H9 (cell line): ENCODE data around the gene STX8. TPM values are rescaled to one million over a fixed set of nuclear protein-coding genes. Genes with fewer than 3 reads are reported as not detected.

Experiments used
- DNase-seq: peaks from one replicate; pipeline ENCODE4 v3.0.0-alpha.2; 2017
- H2AFZ ChIP-seq: one replicate; pipeline ENCODE4 v1.6.1; 2013; ENCODE audit warnings: mild to moderate bottlenecking, low read length, control low read depth, moderate library complexity
- H2AK5ac ChIP-seq: 2 replicates; pipeline ENCODE4 v1.6.1; 2013; ENCODE audit warnings: low read length, control low read depth, mixed read lengths; ENCODE audit not compliant: insufficient read length
- H2BK120ac ChIP-seq: one replicate; pipeline ENCODE4 v1.6.1; 2013; ENCODE audit warnings: low read depth, mild to moderate bottlenecking, low read length, control low read depth, inconsistent platforms; ENCODE audit not compliant: poor library complexity, severe bottlenecking
- H2BK12ac ChIP-seq: 2 replicates; pipeline ENCODE4 v1.6.1; 2013; ENCODE audit warnings: low read length, control low read depth, mixed read lengths, low read depth; ENCODE audit not compliant: insufficient read length
- H2BK15ac ChIP-seq: 2 replicates; pipeline ENCODE4 v1.6.1; 2013; ENCODE audit warnings: low read depth, low read length, control low read depth
- H2BK20ac ChIP-seq: one replicate; pipeline ENCODE4 v1.6.1; 2013; ENCODE audit warnings: low read depth, mild to moderate bottlenecking, low read length, control low read depth, inconsistent platforms; ENCODE audit not compliant: poor library complexity, severe bottlenecking
- H2BK5ac ChIP-seq: 2 replicates; pipeline ENCODE4 v1.6.1; 2013; ENCODE audit warnings: low read length, control low read depth, mixed read lengths; ENCODE audit not compliant: insufficient read length
- H3K14ac ChIP-seq: 2 replicates; pipeline ENCODE4 v1.6.1; 2013; ENCODE audit warnings: low read length, control low read depth; ENCODE audit not compliant: insufficient read depth
- H3K18ac ChIP-seq: 2 replicates; pipeline ENCODE4 v1.6.1; 2013; ENCODE audit warnings: low read depth, mild to moderate bottlenecking, mixed read lengths, low read length, control low read depth; ENCODE audit not compliant: insufficient read length
- H3K23ac ChIP-seq: 2 replicates; pipeline ENCODE4 v1.6.1; 2013; ENCODE audit warnings: low read length, control low read depth, mixed read lengths, low read depth; ENCODE audit not compliant: insufficient read length
- H3K23me2 ChIP-seq: 2 replicates; pipeline ENCODE4 v1.6.1; 2013; ENCODE audit warnings: low read depth, mild to moderate bottlenecking, mixed read lengths, low read length, control low read depth; ENCODE audit not compliant: insufficient read length, poor library complexity, severe bottlenecking
- H3K27ac ChIP-seq: 2 replicates; pipeline ENCODE4 v1.5.1; 2013; ENCODE audit warnings: low read length, control low read depth, mixed read lengths, low read depth; ENCODE audit not compliant: insufficient read length
- H3K27me3 ChIP-seq: 2 replicates; pipeline ENCODE4 v1.6.1; 2013; ENCODE audit warnings: low read length, control low read depth, inconsistent platforms; ENCODE audit not compliant: insufficient read depth
- H3K4ac ChIP-seq: 2 replicates; pipeline ENCODE4 v1.6.1; 2013; ENCODE audit warnings: low read depth, mild to moderate bottlenecking, control low read depth, inconsistent platforms, low read length, moderate library complexity
- H3K4me1 ChIP-seq: 2 replicates; pipeline ENCODE4 v1.6.1; 2013; ENCODE audit warnings: low read length, control low read depth, inconsistent platforms; ENCODE audit not compliant: insufficient read depth
- H3K4me2 ChIP-seq: 2 replicates; pipeline ENCODE4 v1.6.1; 2013; ENCODE audit warnings: low read length, control low read depth, mixed read lengths; ENCODE audit not compliant: insufficient read length, insufficient read depth
- H3K56ac ChIP-seq: 2 replicates; pipeline ENCODE4 v1.6.1; 2013; ENCODE audit warnings: low read depth, mild to moderate bottlenecking, mixed read lengths, low read length, control low read depth; ENCODE audit not compliant: insufficient read length
- H3K79me1 ChIP-seq: 2 replicates; pipeline ENCODE4 v1.6.1; 2013; ENCODE audit warnings: low read depth, mild to moderate bottlenecking, moderate library complexity, low read length, control low read depth, inconsistent platforms; ENCODE audit not compliant: insufficient read depth, poor library complexity, severe bottlenecking
- H3K79me2 ChIP-seq: 2 replicates; pipeline ENCODE4 v1.6.1; 2013; ENCODE audit warnings: low read length, control low read depth, inconsistent platforms; ENCODE audit not compliant: insufficient read depth
- H3K9ac ChIP-seq: 2 replicates; pipeline ENCODE4 v1.6.1; 2013; ENCODE audit warnings: low read length, control low read depth, mixed read lengths; ENCODE audit not compliant: insufficient read length; ENCODE audit errors: extremely low read depth
- H3K9me3 ChIP-seq: one replicate; pipeline ENCODE4 v1.6.1; 2013; ENCODE audit warnings: low read depth, low read length, inconsistent platforms; ENCODE audit not compliant: control insufficient read depth
- H3T11ph ChIP-seq: one replicate; pipeline ENCODE4 v1.6.1; 2013; ENCODE audit warnings: mild to moderate bottlenecking, low read length, control low read depth, inconsistent platforms
- H4K20me1 ChIP-seq: one replicate; pipeline ENCODE4 v1.6.1; 2013; ENCODE audit not compliant: control insufficient read depth, insufficient read length, insufficient read depth
- H4K5ac ChIP-seq: 2 replicates; pipeline ENCODE4 v1.6.1; 2013; ENCODE audit warnings: low read depth, mild to moderate bottlenecking, mixed read lengths, low read length, control low read depth; ENCODE audit not compliant: insufficient read length
- H4K8ac ChIP-seq: replicated peaks from 2 replicates; pipeline ENCODE4 v1.6.1; 2013; ENCODE audit warnings: low read length, control low read depth, mixed read lengths, low read depth; ENCODE audit not compliant: insufficient read length
- H4K91ac ChIP-seq: 2 replicates; pipeline ENCODE4 v1.6.1; 2013; ENCODE audit warnings: low read depth, mild to moderate bottlenecking, moderate library complexity, mixed read lengths, low read length, control low read depth; ENCODE audit not compliant: insufficient read length
- H3K27ac Mint-ChIP-seq, 3 experiments: 2 replicates in 2 of 3; 3 replicates in 1 of 3; pipeline ENCODE4 v1.8.0; 2020 to 2021; ENCODE audit warnings: mixed read lengths in 3 of 3, mild to moderate bottlenecking in 1 of 3, moderate library complexity in 1 of 3
- H3K27me3 Mint-ChIP-seq: 2 replicates; pipeline ENCODE4 v1.8.0; 2021; ENCODE audit warnings: low read depth, mild to moderate bottlenecking, moderate library complexity, mixed read lengths
- H3K36me3 Mint-ChIP-seq, 3 experiments: 2 replicates in 2 of 3; 3 replicates in 1 of 3; pipeline ENCODE4 v1.8.0; 2020 to 2021; ENCODE audit warnings: low read depth in 3 of 3, mixed read lengths in 3 of 3; ENCODE audit not compliant: insufficient read depth in 1 of 3
- H3K4me1 Mint-ChIP-seq, 2 experiments: 2 replicates each; pipeline ENCODE4 v1.8.0; 2020; ENCODE audit warnings: mixed read lengths in 2 of 2
- H3K4me3 Mint-ChIP-seq, 2 experiments: 2 replicates in 1 of 2; 3 replicates in 1 of 2; pipeline ENCODE4 v1.8.0; 2020 to 2021; ENCODE audit warnings: mild to moderate bottlenecking in 2 of 2, mixed read lengths in 2 of 2, moderate library complexity in 1 of 2
- H3K9me3 Mint-ChIP-seq, 2 experiments: 2 replicates in 1 of 2; 3 replicates in 1 of 2; pipeline ENCODE4 v1.8.0; 2020; ENCODE audit warnings: mild to moderate bottlenecking in 2 of 2, mixed read lengths in 2 of 2, moderate library complexity in 1 of 2
- CTCF ChIP-seq: fragments of 200-600 bp; sonication (generic); conservative IDR thresholded peaks from 3 replicates; pipeline ENCODE4 v1.8.0; 2021; ENCODE audit warnings: antibody characterized with exemption, mild to moderate bottlenecking
- WGBS: extraction: QIAGEN DNeasy Blood & Tissue Kit; methylation state at CpG from one replicate; pipeline ENCODE4 v1.1.7; 2013; ENCODE audit warnings: missing lambda C conversion rate, low lambda C conversion rate, mixed read lengths; ENCODE audit not compliant: insufficient read length; ENCODE audit errors: extremely low coverage; 5-methylcytosine and 5-hydroxymethylcytosine counted together
- total RNA-seq: library from RNA; stranded (reverse); gene quantifications from 2 replicates; pipeline ENCODE4 v1.2.1, GENCODE V29; 2021

Gene STX8
- total RNA-seq, 1 experiment from 2014 or later = 55.1 TPM

- no peak overlapping the region for H2BK20ac ChIP-seq
- H3K18ac ChIP-seq = no peak overlapping the region
- H3K23me2 ChIP-seq = no peaks in the 10 kb centered on the region
- no peak overlapping the region for H3K56ac ChIP-seq
- TF ChIP-seq CTCF = no peak
- H4K5ac ChIP-seq = no peak overlapping the region
- no peaks in the 10 kb centered on the region for H3K9me3 ChIP-seq
- H4K91ac ChIP-seq = no peak overlapping the region
- H2AFZ ChIP-seq = no peak overlapping the region
- H2AK5ac ChIP-seq = no peak overlapping the region
- no peak for DNase-seq
- no peak overlapping the region for H2BK15ac ChIP-seq
- Mint-ChIP-seq H3K27me3 (no peaks in the 10 kb centered on the region), H3K4me1 (no peaks in the 10 kb centered on the region), H3K27ac (no peak overlapping the region; a peak in 1 of 7 replicates), H3K4me3 (no peak overlapping the region), H3K36me3 (no peaks in the 10 kb centered on the region; a peak in 2 of 7 replicates), H3K9me3 (no peaks in the 10 kb centered on the region)
- no peak overlapping the region for H2BK120ac ChIP-seq
- no peaks in the 10 kb centered on the region for H4K20me1 ChIP-seq
- no peak overlapping the region for H3K27ac ChIP-seq
- no peaks in the 10 kb centered on the region for H3K79me2 ChIP-seq
- no peak overlapping the region for H3K14ac ChIP-seq
- no peak overlapping the region for H2BK5ac ChIP-seq
- no peak overlapping the region for H3K9ac ChIP-seq
- H3K23ac ChIP-seq = no peak overlapping the region
- H3K4me2 ChIP-seq = no peak overlapping the region
- H3K79me1 ChIP-seq = no peaks in the 10 kb centered on the region
- no peak overlapping the region for H3T11ph ChIP-seq
- WGBS = no CpG with 5 or more reads among the region's 5 CpGs
- H2BK12ac ChIP-seq = no peak overlapping the region
- no peak overlapping the region for H4K8ac ChIP-seq
- H3K4ac ChIP-seq = no peak overlapping the region
- H3K4me1 ChIP-seq = no peaks in the 10 kb centered on the region
- H3K27me3 ChIP-seq = no peaks in the 10 kb centered on the region
These were observed 76.6 kb downstream of the STX8 start for GRCh38 chr17:9499041-9499440.
